T-helper 1 cell treated with Interleukin-12 subunit alpha and Interleukin-12 subunit beta and Interleukin-4 antibody, amounts not matched to agents 30 μg/mL and 1 μg/mL, for 36 hours (primary cell): ENCODE results near the gene B3GLCT.
"Not testable (repeated sequence)": the region's sequence is repeated elsewhere in the genome, so short reads cannot be mapped to it uniquely, and the experiment has no call there.

Experiments used
- H3K27ac Mint-ChIP-seq: one replicate; pipeline ENCODE4 v1.8.0; 2021; ENCODE audit warnings: mild to moderate bottlenecking, mixed read lengths
- H3K27me3 Mint-ChIP-seq: one replicate; pipeline ENCODE4 v1.8.0; 2021; ENCODE audit warnings: low read depth, mixed read lengths
- H3K36me3 Mint-ChIP-seq: one replicate; pipeline ENCODE4 v1.8.0; 2021; ENCODE audit warnings: low read depth, mixed read lengths
- H3K4me1 Mint-ChIP-seq: one replicate; pipeline ENCODE4 v1.8.0; 2021; ENCODE audit warnings: low read depth, mixed read lengths
- H3K4me3 Mint-ChIP-seq: one replicate; pipeline ENCODE4 v1.8.0; 2021; ENCODE audit warnings: mild to moderate bottlenecking, moderate library complexity, mixed read lengths
- H3K9me3 Mint-ChIP-seq: one replicate; pipeline ENCODE4 v1.8.0; 2021; ENCODE audit warnings: mixed read lengths

The B3GLCT gene

GRCh38 chr13:31172535-31172934 lies 27.2 kb upstream of the B3GLCT start:
- Mint-ChIP-seq H3K36me3 (no peaks in the 10 kb centered on the region), H3K4me3 (no peak overlapping the region), H3K27me3 (peaks cover 10% of the 10 kb centered on the region), H3K4me1 (peaks cover 19% of the 10 kb centered on the region), H3K9me3 (peaks cover 5% of the 10 kb centered on the region), H3K27ac (no peak overlapping the region)

GRCh38 chr13:31174018-31174417 lies 25.8 kb upstream of the B3GLCT start:
- H3K27me3 Mint-ChIP-seq = peaks cover 10% of the 10 kb centered on the region
- no peak overlapping the region for H3K4me3 Mint-ChIP-seq
- no peaks in the 10 kb centered on the region for H3K36me3 Mint-ChIP-seq
- H3K9me3 Mint-ChIP-seq = peaks cover 7% of the 10 kb centered on the region
- H3K27ac Mint-ChIP-seq = no peak overlapping the region
- H3K4me1 Mint-ChIP-seq = peaks cover 14% of the 10 kb centered on the region

GRCh38 chr13:31175847-31176532 lies 23.8 kb upstream of the B3GLCT start:
- peaks cover 5% of the 10 kb centered on the region for H3K4me1 Mint-ChIP-seq
- no peak overlapping the region for H3K27ac Mint-ChIP-seq
- no peak overlapping the region for H3K4me3 Mint-ChIP-seq
- H3K9me3 Mint-ChIP-seq = peaks cover 7% of the 10 kb centered on the region
- peaks cover 10% of the 10 kb centered on the region for H3K27me3 Mint-ChIP-seq
- no peaks in the 10 kb centered on the region for H3K36me3 Mint-ChIP-seq

- H3K27me3 Mint-ChIP-seq, H3K36me3 Mint-ChIP-seq, H3K27ac Mint-ChIP-seq, H3K9me3 Mint-ChIP-seq, H3K4me1 Mint-ChIP-seq: not testable (repeated sequence)
- H3K4me3 Mint-ChIP-seq = peak overlapping the region; percentile 33
Measured at GRCh38 chr13:31177813-31178495, 21.8 kb upstream of the B3GLCT start.

- H3K27ac Mint-ChIP-seq = no peak overlapping the region
- H3K4me1 Mint-ChIP-seq = peaks cover 3% of the 10 kb centered on the region
- H3K36me3 Mint-ChIP-seq = no peaks in the 10 kb centered on the region
- H3K4me3 Mint-ChIP-seq = no peak overlapping the region
- H3K27me3 Mint-ChIP-seq = no peaks in the 10 kb centered on the region
- peaks cover 7% of the 10 kb centered on the region for H3K9me3 Mint-ChIP-seq
Measured at GRCh38 chr13:31179241-31179640, 20.5 kb upstream of the B3GLCT start.

- H3K27me3 Mint-ChIP-seq = no peaks in the 10 kb centered on the region
- H3K36me3 Mint-ChIP-seq = no peaks in the 10 kb centered on the region
- H3K9me3 Mint-ChIP-seq = peaks cover 7% of the 10 kb centered on the region
- H3K4me1 Mint-ChIP-seq = peaks cover 3% of the 10 kb centered on the region
- H3K4me3 Mint-ChIP-seq = no peak overlapping the region
- H3K27ac Mint-ChIP-seq = no peak overlapping the region
Measured at GRCh38 chr13:31179754-31180153, 20.0 kb upstream of the B3GLCT start.

GRCh38 chr13:31182987-31183386 lies 16.8 kb upstream of the B3GLCT start:
- H3K27me3 Mint-ChIP-seq = peaks cover 3% of the 10 kb centered on the region
- no peak overlapping the region for H3K4me3 Mint-ChIP-seq
- H3K27ac Mint-ChIP-seq = no peak overlapping the region
- no peaks in the 10 kb centered on the region for H3K36me3 Mint-ChIP-seq
- peaks cover 3% of the 10 kb centered on the region for H3K4me1 Mint-ChIP-seq
- H3K9me3 Mint-ChIP-seq = peaks cover 2% of the 10 kb centered on the region

GRCh38 chr13:31184451-31184850 lies 15.3 kb upstream of the B3GLCT start:
- Mint-ChIP-seq H3K36me3 (no peaks in the 10 kb centered on the region), H3K9me3 (no peaks in the 10 kb centered on the region), H3K4me3 (no peak overlapping the region), H3K4me1 (no peaks in the 10 kb centered on the region), H3K27ac (no peak overlapping the region), H3K27me3 (peaks cover 3% of the 10 kb centered on the region)

- H3K4me3 Mint-ChIP-seq = no peak overlapping the region
- no peaks in the 10 kb centered on the region for H3K36me3 Mint-ChIP-seq
- H3K27me3 Mint-ChIP-seq = peaks cover 8% of the 10 kb centered on the region
- H3K27ac Mint-ChIP-seq = no peak overlapping the region
- H3K4me1 Mint-ChIP-seq = no peaks in the 10 kb centered on the region
- H3K9me3 Mint-ChIP-seq = no peaks in the 10 kb centered on the region
Measured at GRCh38 chr13:31184981-31185645, 14.7 kb upstream of the B3GLCT start.

GRCh38 chr13:31191748-31192147 lies 8.0 kb upstream of the B3GLCT start:
- Mint-ChIP-seq H3K36me3 (no peaks in the 10 kb centered on the region), H3K27me3 (peaks cover 16% of the 10 kb centered on the region), H3K9me3 (no peaks in the 10 kb centered on the region), H3K27ac (no peak overlapping the region), H3K4me3 (no peak overlapping the region), H3K4me1 (no peaks in the 10 kb centered on the region)

GRCh38 chr13:31192306-31192705 lies 7.5 kb upstream of the B3GLCT start:
- no peaks in the 10 kb centered on the region for H3K9me3 Mint-ChIP-seq
- no peak overlapping the region for H3K27ac Mint-ChIP-seq
- no peaks in the 10 kb centered on the region for H3K4me1 Mint-ChIP-seq
- no peak overlapping the region for H3K4me3 Mint-ChIP-seq
- H3K36me3 Mint-ChIP-seq = no peaks in the 10 kb centered on the region
- peaks cover 16% of the 10 kb centered on the region for H3K27me3 Mint-ChIP-seq

- Mint-ChIP-seq H3K36me3 (no peaks in the 10 kb centered on the region), H3K27ac (no peak overlapping the region), H3K9me3 (no peaks in the 10 kb centered on the region), H3K4me3 (no peak overlapping the region), H3K4me1 (peaks cover 5% of the 10 kb centered on the region), H3K27me3 (peaks cover 18% of the 10 kb centered on the region)
Measured at GRCh38 chr13:31195616-31196015, 4.2 kb upstream of the B3GLCT start.

GRCh38 chr13:31196992-31197391 lies 2.8 kb upstream of the B3GLCT start:
- Mint-ChIP-seq H3K27ac (no peak overlapping the region), H3K9me3 (no peaks in the 10 kb centered on the region), H3K36me3 (no peaks in the 10 kb centered on the region)

GRCh38 chr13:31198519-31198918 lies 1.3 kb upstream of the B3GLCT start:
- H3K4me1 Mint-ChIP-seq = peaks cover 11% of the 10 kb centered on the region
- peaks cover 7% of the 10 kb centered on the region for H3K27me3 Mint-ChIP-seq
- H3K36me3 Mint-ChIP-seq = no peaks in the 10 kb centered on the region
- H3K27ac Mint-ChIP-seq = no peak overlapping the region
- H3K9me3 Mint-ChIP-seq = no peaks in the 10 kb centered on the region
- peak overlapping the region; percentile 1 for H3K4me3 Mint-ChIP-seq

More at GRCh38 chr13:31196992-31197391, 2.8 kb upstream of the B3GLCT start:
- no peak overlapping the region for H3K4me3 Mint-ChIP-seq
- peaks cover 11% of the 10 kb centered on the region for H3K4me1 Mint-ChIP-seq
- H3K27me3 Mint-ChIP-seq = peaks cover 12% of the 10 kb centered on the region

GRCh38 chr13:31199527-31199848 lies 287 bp upstream of the B3GLCT start:
- peaks cover 7% of the 10 kb centered on the region for H3K27me3 Mint-ChIP-seq

More at GRCh38 chr13:31199527-31199848, 287 bp upstream of the B3GLCT start:
- Mint-ChIP-seq H3K9me3 (no peaks in the 10 kb centered on the region), H3K4me1 (peaks cover 15% of the 10 kb centered on the region), H3K27ac (peak overlapping the region; percentile 89), H3K36me3 (no peaks in the 10 kb centered on the region), H3K4me3 (peak overlapping the region; percentile 81)
